MCF 10A (cell line): Measurements from ENCODE around the gene HNRNPA2B1. TPM values are rescaled to one million over a fixed set of nuclear protein-coding genes. Genes with fewer than 3 reads are reported as not detected.

Source experiments
- BruUV-seq: library from RNA; stranded (reverse); fragments of 400-500 nt; replicated peaks from 2 replicates; lab custom pipeline; 2021; lab: Mats Ljungman, UMichigan
- CTCF ChIA-PET: fragments of 300-600 bp; sonication (Branson Sonifier 250); formaldehyde crosslinking; extraction: SDS; loops from one replicate; lab custom pipeline; 2021; ENCODE audit warnings: antibody characterized with exemption, inconsistent platforms; lab: Yijun Ruan, JAX
- POLR2A ChIA-PET: fragments of 300-600, 350-650 bp; sonication (Branson Sonifier 250); formaldehyde crosslinking; extraction: SDS; loops from one replicate; lab custom pipeline; 2020; ENCODE audit warnings: antibody characterized with exemption, inconsistent platforms; lab: Yijun Ruan, JAX
- DNase-seq: peaks from one replicate; pipeline ENCODE4 v3.0.0-alpha.2; 2018; ENCODE audit not compliant: unreplicated experiment
- H3K27ac Mint-ChIP-seq: one replicate; pipeline ENCODE4 v1.8.0; 2022; ENCODE audit warnings: mild to moderate bottlenecking, low read depth, mixed read lengths; ENCODE audit not compliant: unreplicated experiment
- H3K27me3 Mint-ChIP-seq: one replicate; pipeline ENCODE4 v1.8.0; 2022; ENCODE audit warnings: mixed read lengths; ENCODE audit not compliant: insufficient read depth, unreplicated experiment
- H3K36me3 Mint-ChIP-seq: one replicate; pipeline ENCODE4 v1.8.0; 2022; ENCODE audit warnings: mild to moderate bottlenecking, moderate library complexity, mixed read lengths; ENCODE audit not compliant: insufficient read depth, unreplicated experiment
- H3K4me1 Mint-ChIP-seq: one replicate; pipeline ENCODE4 v1.8.0; 2022; ENCODE audit warnings: mixed read lengths; ENCODE audit not compliant: insufficient read depth, unreplicated experiment
- H3K4me3 Mint-ChIP-seq: one replicate; pipeline ENCODE4 v1.8.0; 2022; ENCODE audit warnings: mild to moderate bottlenecking, moderate library complexity, mixed read lengths; ENCODE audit not compliant: unreplicated experiment
- H3K9me3 Mint-ChIP-seq: one replicate; pipeline ENCODE4 v1.8.0; 2022; ENCODE audit warnings: mixed read lengths; ENCODE audit not compliant: unreplicated experiment
- CTCF ChIP-seq: fragments of 200-600 bp; IDR thresholded peaks from one replicate; pipeline ENCODE4 v1.8.0; 2022; ENCODE audit warnings: antibody characterized with exemption, mild to moderate bottlenecking; ENCODE audit not compliant: unreplicated experiment
- intact Hi-C: fragments of 100-400 bp; cut with micrococcal nuclease; formaldehyde crosslinking; loops from 2 replicates; pipeline ENCODE4 v1.14.1; 2022
- total RNA-seq: library from RNA; stranded (reverse); gene quantifications from 2 replicates; pipeline ENCODE4 v1.2.3, GENCODE V29; 2022

HNRNPA2B1 gene
- total RNA-seq, 1 experiment from 2014 or later, result 646 TPM

GRCh38 chr7:26172048-26172447 is 28.5 kb downstream of the HNRNPA2B1 start:
- POLR2A ChIA-PET, result interaction anchor here (0.6 to 0.8 kb wide), 2 partner anchors 28 to 45 kb away, joined by 3 read pairs; partner anchors contain the start of gene HNRNPA2B1
- CTCF ChIA-PET, result interaction anchor here (0.5 to 1.0 kb wide), 6 partner anchors 17 to 953 kb away, joined by 3 to 5 read pairs (median 3); no protein-coding TSS in a partner anchor

GRCh38 chr7:26171601-26172000 is 28.9 kb downstream of the HNRNPA2B1 start:
- Mint-ChIP-seq H3K27ac (no peak overlapping the region), H3K9me3 (no peaks in the 10 kb centered on the region), H3K4me1 (peaks cover 7% of the 10 kb centered on the region), H3K4me3 (no peak overlapping the region), H3K27me3 (no peaks in the 10 kb centered on the region), H3K36me3 (peaks cover 6% of the 10 kb centered on the region)
- no TSS peak for BruUV-seq
- POLR2A ChIA-PET, result interaction anchor here (0.6 to 0.8 kb wide), 3 partner anchors 17 to 45 kb away, joined by 3 read pairs; partner anchors contain the start of gene HNRNPA2B1
- TF ChIP-seq CTCF, result no peak
- DNase-seq, result no peak
- CTCF ChIA-PET, result interaction anchor here (0.5 to 1.0 kb wide), 5 partner anchors 16 to 953 kb away, joined by 3 to 5 read pairs (median 3); no protein-coding TSS in a partner anchor
- intact Hi-C loops, result no loop called here

More at GRCh38 chr7:26172048-26172447, 28.5 kb downstream of the HNRNPA2B1 start:
- Mint-ChIP-seq H3K36me3 (peaks cover 6% of the 10 kb centered on the region), H3K27me3 (no peaks in the 10 kb centered on the region), H3K4me3 (no peak overlapping the region), H3K4me1 (peaks cover 2% of the 10 kb centered on the region), H3K9me3 (no peaks in the 10 kb centered on the region), H3K27ac (no peak overlapping the region)
- no peak for DNase-seq
- TF ChIP-seq CTCF, result no peak
- intact Hi-C loops, result no loop called here
- no TSS peak for BruUV-seq

- Mint-ChIP-seq H3K27ac (no peak overlapping the region), H3K27me3 (no peaks in the 10 kb centered on the region), H3K4me1 (peaks cover 9% of the 10 kb centered on the region), H3K36me3 (peaks cover 6% of the 10 kb centered on the region), H3K4me3 (no peak overlapping the region), H3K9me3 (no peaks in the 10 kb centered on the region)
- intact Hi-C loops, result no loop called here
- ChIA-PET POLR2A (no interaction called here), CTCF (interaction anchor here (0.7 kb wide), 2 partner anchors 26 to 199 kb away, joined by 3 read pairs; no protein-coding TSS in a partner anchor)
- DNase-seq, result no peak
- no peak for TF ChIP-seq CTCF
- no TSS peak for BruUV-seq
Measured at GRCh38 chr7:26170663-26171062, 29.9 kb downstream of the HNRNPA2B1 start.

GRCh38 chr7:26169271-26169670 is 31.3 kb downstream of the HNRNPA2B1 start:
- no peak for TF ChIP-seq CTCF
- H3K36me3 Mint-ChIP-seq, result peaks cover 6% of the 10 kb centered on the region
- H3K4me1 Mint-ChIP-seq, result peaks cover 9% of the 10 kb centered on the region
- no peak overlapping the region for H3K27ac Mint-ChIP-seq
- ChIA-PET POLR2A (no interaction called here), CTCF (no interaction called here)
- no peaks in the 10 kb centered on the region for H3K27me3 Mint-ChIP-seq
- no TSS peak for BruUV-seq
- no peak for DNase-seq
- no peak overlapping the region for H3K4me3 Mint-ChIP-seq
- intact Hi-C loops, result no loop called here
- no peaks in the 10 kb centered on the region for H3K9me3 Mint-ChIP-seq
